NCI-H1105 (cell line): ENCODE data around the gene TBXAS1.
"Not testable (repeated sequence)": the region's sequence is repeated elsewhere in the genome, so short reads cannot be mapped to it uniquely, and the experiment has no call there.

Experiments
- DNase-seq: peaks from one replicate; lab custom pipeline; 2025; lab: John Stamatoyannopoulos, UW

The TBXAS1 gene

GRCh38 chr7:139914306-139915267, 85.5 kb downstream of the TBXAS1 start:
- DNase-seq = no peak

GRCh38 chr7:139915268-139915863, 86.3 kb downstream of the TBXAS1 start:
- no peak for DNase-seq

- DNase-seq = no peak
Measured at GRCh38 chr7:139915864-139916716, 87.0 kb downstream of the TBXAS1 start.

- no peak for DNase-seq
Measured at GRCh38 chr7:139916717-139917395, 87.8 kb downstream of the TBXAS1 start.

- DNase-seq = no peak
Measured at GRCh38 chr7:139917851-139918250, 88.8 kb downstream of the TBXAS1 start.

GRCh38 chr7:139918480-139918879, 89.4 kb downstream of the TBXAS1 start:
- no peak for DNase-seq

- no peak for DNase-seq
Measured at GRCh38 chr7:139923090-139923489, 94.0 kb downstream of the TBXAS1 start.

- DNase-seq = no peak
Measured at GRCh38 chr7:139924461-139924860, 95.4 kb downstream of the TBXAS1 start.

- DNase-seq = not testable (repeated sequence)
Measured at GRCh38 chr7:139929221-139929620, 100.2 kb downstream of the TBXAS1 start.

- DNase-seq = no peak
Measured at GRCh38 chr7:139930286-139930965, 101.4 kb downstream of the TBXAS1 start.

- DNase-seq = no peak
Measured at GRCh38 chr7:139931190-139931934, 102.3 kb downstream of the TBXAS1 start.

- no peak for DNase-seq
Measured at GRCh38 chr7:139932531-139932930, 103.5 kb downstream of the TBXAS1 start.

GRCh38 chr7:139936760-139937310, 107.8 kb downstream of the TBXAS1 start:
- DNase-seq = no peak

GRCh38 chr7:139937715-139938114, 108.7 kb downstream of the TBXAS1 start:
- DNase-seq = no peak

GRCh38 chr7:139940866-139941265, 111.8 kb downstream of the TBXAS1 start:
- no peak for DNase-seq

GRCh38 chr7:139941421-139941820, 112.4 kb downstream of the TBXAS1 start:
- no peak for DNase-seq

- no peak for DNase-seq
Measured at GRCh38 chr7:139941866-139942265, 112.8 kb downstream of the TBXAS1 start.

- no peak for DNase-seq
Measured at GRCh38 chr7:139942636-139943035, 113.6 kb downstream of the TBXAS1 start.

GRCh38 chr7:139943401-139943800, 114.3 kb downstream of the TBXAS1 start:
- DNase-seq = peak; percentile 55

GRCh38 chr7:139944248-139944647, 115.2 kb downstream of the TBXAS1 start:
- DNase-seq = no peak
